RPMI8226 (cell line): ENCODE measurements around the gene GNAL.

Source experiments
- DNase-seq: peaks from one replicate; pipeline ENCODE4 v3.0.0-alpha.2; 2015

Gene GNAL

DNA sequence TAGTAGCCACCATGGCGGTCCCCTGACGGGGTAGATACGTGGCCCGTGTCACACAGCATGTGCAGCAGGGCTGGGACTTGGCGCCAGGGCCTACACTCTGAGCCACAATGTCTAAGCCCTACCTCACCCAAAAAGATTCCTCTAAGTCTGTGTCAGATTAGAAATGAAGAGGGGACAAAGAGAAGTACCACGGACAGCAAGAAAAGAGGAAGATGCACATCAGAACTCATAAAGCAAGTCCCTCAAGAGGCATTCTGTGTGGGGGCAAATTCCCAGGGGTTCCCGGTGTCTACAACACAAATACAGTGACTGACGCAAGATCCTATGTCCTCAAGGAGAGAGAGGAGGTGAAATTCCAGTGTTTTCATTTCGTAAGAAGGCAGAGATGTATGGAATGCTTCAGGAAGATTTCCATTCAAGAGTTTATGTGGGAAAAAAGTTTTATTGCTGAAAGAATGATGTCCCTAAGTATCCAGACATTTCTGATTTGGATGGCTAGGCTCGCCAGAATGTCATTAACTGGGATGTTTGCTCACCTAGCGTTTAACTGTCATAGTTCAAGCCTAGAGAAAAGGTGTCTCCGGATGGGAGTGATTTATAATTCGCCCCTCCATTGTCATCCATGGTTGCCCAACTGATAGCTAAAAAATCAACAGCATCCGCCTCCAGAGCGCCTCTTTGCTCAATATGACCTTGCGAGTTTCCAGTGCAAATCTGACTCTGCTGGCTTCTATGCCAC, 86.5 kb downstream of the GNAL start:
- no peak for DNase-seq

DNA sequence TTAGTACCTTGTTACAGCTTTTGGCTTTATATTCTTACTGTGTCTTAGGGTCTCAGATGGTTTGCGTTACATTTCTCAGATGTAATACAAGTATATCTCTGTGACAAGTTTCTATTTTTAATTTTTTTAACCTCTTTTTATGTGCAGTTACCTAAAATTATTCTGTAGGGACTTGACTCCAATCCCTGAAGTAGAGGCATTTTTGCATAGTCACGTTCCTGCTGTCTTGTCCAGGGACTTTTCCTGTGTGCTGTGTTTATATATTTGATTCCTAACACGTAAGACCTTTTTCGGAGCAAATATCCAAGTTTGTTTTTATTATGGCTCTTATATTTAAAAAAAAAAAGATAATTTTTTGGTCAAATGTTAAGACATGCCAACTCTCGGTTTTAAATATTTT, 91.0 kb downstream of the GNAL start:
- no peak for DNase-seq

DNA sequence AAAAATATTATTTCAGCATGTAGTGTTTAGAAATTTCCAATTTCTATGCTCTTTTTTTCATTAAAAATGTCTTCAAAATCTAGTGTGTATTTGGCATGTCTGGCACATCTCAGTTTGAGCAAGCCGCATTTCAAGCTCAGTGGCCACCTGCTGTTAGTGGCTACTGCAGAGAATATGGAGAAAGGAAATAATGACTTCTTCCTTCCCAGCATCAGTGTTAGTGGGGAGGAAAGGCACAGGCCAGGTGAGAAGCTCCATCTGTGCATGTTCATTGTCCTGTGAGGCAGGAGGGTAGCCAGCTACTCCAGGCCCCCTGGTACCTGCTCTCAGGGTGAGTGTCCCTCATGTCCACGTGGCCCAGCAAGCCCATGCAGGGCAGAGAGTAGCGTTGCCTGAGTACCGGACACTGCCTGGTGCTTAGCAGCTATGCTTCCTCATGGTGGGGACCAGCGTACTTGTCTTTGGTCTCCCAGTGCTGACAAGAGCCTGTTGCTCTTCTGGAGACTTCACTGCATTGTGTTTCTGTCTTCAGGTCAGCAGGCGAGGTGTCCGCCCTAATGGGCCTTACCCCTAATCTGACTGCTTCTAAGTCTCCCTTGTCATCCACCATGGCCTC, 94.8 kb downstream of the GNAL start:
- DNase-seq: no peak

DNA sequence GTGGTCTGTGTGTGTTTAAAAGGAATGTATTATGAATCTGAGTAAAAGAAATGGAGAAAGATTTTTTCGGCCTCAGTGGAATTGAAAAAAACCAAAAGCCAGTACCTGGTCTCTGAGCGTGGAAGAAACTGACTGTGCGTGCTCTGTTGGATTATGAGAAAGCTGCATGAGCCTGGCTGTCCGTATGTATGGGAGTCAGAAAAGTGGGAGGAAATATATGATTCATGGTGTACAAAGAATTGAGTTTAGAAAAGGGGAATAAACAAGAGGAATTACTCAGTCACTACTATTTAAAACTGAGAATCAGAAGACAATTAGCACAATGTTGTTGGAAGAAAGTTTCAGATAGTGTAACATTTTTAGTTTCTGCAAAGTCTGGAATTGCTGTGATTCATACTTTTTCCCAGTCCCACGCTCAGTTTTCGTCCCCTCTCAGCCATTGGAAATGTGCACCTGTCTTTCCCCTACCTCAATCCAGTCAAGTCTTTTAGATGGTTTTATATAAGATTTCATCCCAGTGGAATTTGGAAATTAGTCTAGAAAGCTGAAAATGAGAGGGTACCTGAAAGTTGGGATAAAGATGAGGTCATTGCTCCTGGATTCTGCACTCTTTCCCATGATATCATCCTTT, 95.7 kb downstream of the GNAL start:
- no peak for DNase-seq

DNA sequence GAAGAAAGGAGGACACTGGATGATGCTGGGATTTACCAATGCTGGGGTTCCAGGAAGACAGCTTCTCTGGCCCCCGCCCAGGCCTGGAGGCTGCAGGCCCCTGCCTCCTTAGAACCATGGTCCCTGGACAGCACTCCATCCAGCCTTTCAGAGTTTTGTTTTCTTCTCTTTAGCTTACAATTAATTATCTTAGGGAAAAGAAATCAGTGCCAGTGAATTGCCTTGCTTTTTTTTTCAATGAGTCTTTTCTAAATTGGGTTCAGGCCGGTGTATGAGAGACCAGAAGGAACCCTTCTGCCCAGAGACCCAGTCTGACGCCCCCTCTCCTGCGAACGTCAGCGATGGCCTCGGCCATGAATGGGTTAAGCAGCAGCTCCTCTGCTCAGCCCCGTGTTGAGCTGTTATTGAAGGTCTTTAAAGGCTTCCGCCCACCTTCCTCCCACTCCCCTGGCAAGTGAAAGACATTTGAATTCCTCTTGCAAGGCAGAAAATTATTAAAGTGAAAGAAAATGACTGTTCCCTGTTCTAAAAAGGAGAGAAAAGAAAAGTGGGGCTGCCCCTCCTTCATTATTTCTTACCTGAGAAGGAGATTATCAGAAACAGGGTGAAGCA, 96.5 kb downstream of the GNAL start:
- DNase-seq: no peak

DNA sequence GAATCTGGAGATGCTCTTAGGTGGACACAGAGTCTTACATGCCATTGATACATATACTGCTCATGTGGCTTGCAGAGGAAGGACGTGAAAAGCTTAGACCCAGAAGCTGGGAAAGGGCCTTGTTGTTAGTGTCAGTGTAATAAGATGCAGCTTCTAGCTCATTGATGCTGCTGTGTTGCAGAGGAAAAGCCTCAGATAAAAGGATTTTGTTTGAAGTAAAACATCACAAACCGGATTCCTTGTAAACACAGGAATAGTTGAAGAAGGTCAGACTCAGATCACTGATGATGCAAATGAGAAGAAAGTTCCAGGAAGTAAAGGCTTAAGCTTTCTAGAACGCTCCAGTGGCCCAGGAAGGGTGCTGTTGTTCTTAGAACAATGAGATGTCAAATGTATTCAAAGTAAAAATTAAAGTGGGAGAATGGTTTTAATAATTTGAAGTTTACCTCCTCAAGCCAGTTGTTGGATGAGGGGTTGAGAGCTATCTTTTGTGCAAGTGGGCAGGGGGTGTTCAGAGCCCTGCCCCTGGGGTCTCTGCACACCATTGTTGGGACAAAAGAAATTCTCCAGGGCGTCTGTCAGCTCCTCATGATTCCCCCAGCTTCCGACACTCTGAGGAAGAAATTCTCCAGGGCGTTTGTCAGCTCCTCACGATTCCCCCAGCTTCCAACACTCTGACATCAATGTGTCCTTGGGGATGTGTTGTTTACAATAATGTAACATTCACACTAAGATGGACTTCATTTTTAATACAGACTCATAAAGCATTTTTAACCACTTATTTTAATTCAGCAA, 100.8 kb downstream of the GNAL start:
- no peak for DNase-seq

DNA sequence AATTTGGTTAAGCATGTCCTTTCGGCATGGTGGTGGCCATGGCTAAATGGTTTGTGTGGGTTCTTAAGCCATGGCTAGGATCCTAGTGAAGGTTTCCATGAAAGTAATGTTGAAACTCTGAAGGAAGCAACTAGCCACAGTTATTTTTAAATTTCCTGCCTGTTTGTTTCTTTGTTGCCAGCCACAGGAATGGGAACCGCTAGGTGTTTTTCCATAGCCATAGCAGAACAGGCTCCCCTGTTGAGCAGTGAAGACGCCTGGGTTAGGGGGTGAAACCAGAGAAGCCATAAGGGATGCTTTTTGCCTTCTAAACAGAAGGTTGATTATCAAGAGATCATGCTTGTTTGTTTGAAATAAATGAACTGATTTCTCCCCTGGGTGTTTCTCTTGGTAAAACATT, 102.1 kb downstream of the GNAL start:
- DNase-seq: no peak

DNA sequence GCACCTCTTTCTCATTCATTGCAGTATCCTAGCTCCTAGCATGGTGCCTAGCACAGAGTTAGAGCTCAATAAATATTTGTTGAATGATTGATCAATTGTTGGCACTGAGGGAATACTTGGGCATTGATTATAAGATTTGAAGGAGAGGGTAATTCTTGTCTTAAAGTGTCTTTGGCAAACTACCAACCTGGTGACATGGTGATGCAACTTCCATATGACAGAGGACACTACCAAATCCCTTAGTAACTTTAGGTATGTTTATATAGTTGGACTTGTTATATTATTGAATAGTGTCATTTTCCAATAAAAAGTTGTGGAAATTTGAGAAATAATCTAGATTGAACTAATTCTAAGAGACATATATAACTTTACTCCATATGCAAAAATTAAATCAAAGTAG, 103.6 kb downstream of the GNAL start:
- no peak for DNase-seq

DNA sequence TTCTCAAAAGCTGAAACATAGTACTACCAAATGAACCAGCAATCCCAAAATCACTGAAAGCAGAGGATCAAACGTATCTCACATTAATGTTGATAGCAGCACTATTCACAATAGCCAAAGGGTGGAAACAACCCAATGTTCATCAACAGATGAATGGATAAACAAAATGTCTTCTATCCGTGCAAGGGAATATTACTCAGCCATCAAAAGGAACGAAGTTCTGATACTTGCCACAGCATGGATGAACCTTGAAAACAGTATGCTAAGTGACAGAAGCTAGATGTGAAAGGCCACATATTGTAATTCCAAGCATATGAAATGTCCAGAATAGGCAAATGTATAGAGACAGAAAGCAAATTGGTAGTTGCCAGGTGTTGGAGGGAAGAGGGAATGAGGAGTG, 105.1 kb downstream of the GNAL start:
- no peak for DNase-seq

DNA sequence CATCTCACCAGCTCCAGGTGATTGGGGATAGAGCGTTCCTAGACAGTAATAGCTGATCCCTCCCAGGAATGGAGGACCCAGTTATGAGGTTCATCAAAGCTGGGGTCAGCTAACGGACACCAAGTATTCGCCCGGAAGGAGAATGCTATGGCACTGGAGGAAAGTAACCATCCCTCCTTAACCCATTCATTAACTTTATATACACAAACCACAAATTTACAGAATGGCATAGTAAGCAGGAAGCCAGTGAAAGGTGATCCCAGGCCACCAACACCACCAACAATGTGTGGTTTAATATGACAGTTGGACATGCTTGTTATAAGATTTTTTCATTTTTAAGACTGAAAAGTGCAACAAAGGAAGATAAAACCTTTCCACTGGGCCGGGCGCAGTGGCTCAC, 106.9 kb downstream of the GNAL start:
- no peak for DNase-seq

DNA sequence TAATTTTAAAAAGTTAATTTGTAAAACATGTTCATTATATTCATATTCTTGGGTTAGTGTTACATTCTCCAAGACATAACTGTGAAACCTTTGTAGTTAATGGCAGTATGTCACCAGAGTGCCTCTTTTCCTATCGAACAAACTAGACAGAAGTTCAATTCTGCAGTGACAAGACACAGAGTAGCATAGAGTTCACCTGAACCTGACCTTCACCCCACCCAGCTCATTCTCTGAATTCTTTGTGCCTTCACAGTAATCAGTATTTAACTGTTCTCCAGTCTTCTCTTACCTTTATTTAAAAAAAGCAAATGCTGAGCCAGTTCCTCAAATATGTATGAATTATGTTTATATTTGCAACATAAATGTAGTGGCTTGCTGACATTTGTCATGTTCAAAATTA, 109.2 kb downstream of the GNAL start:
- no peak for DNase-seq

DNA sequence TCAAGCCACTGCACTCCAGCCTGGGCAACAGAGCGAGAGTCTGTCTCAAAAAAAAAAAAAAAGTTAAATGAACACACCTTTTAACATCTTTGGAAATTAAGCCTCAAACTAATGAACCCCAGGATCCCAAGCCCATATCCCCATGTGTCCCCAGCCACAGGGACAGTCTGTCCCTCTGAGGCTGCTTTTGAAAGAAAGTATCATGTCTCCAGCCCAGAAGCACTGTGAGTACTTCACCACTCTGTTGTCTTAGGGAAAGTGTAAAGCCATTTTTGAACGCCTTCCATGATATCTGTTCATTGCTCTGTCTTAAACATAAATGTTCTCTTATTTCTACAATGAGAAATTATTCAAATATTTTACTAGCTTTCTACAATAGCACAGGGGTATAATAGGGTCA, 110.0 kb downstream of the GNAL start:
- DNase-seq: no peak

DNA sequence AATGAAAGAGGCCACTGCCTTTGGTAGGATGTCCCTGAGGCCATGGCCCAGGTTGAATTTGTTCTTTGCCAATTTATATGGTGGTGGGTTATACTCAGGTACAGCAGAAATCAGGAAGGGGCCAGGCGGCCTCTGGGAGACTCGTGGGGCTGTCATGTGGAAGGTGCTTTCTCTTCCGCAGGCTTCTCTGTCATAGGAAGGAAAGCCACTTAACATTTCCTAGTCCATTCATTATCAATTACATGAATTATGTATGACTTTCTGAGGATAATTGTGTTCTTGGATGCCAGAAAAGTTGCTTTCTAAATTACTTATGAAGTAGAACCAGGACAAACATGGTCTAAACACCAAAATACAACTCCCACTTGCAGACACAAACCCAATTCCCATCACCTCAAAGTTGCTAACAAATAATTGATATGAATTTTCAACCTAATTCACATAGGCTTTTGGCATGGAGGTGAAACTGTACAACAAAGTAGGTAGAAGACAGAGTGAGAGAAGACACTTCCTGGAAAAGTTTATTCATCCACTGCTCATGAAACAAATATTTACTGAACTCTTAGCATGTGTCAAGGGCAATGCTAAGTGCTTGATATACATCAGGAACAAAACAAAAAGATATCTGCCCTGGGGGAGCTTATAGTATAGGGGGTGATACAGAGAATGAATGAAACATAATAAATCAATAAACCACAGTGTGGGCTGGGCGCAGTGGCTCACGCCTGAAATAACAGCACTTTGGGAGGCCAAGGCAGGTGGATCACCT, 111.7 kb downstream of the GNAL start:
- DNase-seq: no peak

DNA sequence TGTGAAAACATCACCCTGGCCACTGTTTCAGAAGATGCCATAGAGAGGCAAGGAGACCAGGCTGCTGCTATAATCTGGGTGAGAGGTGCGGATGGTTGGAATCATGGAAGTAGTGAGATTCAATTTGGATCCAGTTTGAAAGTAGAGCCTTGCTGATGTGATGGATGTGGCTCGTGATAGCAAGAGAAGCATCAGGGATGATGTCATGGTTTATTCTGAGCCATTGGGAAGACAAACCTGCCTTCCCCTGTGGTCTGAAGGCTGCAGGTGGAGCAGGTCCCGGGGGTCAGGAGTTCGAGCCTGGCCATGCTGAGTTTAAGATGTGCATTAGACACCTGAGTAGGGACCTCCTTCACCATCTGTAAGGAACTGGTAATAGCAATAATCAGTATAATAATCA, 112.5 kb downstream of the GNAL start:
- DNase-seq: no peak

DNA sequence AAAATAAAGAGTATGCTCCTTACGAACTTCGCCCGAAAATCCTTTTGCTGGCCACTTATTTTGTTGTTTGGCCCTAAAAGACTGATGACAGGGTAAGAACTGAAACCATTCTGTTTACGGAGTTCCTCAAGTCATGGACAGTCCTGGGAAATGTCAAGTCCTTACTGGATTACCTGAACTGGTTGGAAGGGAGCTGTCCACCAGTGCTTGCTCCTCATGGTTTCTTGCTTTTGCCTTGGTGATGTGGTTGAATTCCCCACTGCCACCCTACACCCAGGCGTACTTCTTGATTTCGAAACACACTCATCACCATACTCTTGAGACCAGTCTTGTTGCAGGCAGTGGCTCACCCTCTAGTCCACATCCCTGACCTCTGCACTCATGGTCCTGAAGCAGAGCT, 113.1 kb downstream of the GNAL start:
- no peak for DNase-seq

DNA sequence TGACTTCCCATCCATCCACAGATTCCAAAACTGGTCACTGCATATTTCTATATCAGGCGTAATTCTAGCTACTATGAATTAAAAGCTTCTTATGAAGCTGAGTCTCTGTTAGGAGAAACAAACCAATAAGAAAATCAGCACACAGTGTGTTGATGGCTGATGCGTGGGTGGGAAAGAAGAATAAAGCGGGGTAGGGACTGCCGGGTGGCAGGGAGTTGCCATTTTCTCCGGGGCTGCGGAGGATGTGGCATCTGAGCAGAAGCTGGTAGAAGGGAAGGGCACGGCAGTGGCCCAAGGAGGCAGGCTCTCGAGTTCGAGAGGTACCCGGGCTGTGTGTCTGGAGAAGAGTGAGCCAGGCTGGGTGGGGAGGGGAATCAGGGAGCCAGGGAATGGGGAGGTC, 113.5 kb downstream of the GNAL start:
- DNase-seq: no peak

DNA sequence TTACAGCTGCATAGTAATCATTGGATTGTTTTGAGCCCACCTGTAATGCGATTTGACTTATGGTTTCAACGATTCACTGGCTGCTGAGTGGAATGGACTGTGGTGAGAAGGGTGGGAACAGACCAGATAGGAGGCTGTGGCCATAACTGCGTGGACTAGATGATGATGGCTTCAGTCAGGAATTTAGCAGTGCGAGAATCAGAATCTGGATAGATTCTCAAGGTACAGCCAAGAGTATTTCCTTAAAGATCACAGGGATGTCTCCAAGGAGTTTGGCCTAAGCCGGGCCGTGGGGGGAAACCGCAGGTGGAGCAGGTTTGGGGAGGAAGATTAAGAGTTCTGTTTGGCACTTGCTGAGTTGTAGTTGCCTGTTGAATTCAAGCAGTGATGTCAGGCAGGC, 118.2 kb downstream of the GNAL start:
- no peak for DNase-seq

DNA sequence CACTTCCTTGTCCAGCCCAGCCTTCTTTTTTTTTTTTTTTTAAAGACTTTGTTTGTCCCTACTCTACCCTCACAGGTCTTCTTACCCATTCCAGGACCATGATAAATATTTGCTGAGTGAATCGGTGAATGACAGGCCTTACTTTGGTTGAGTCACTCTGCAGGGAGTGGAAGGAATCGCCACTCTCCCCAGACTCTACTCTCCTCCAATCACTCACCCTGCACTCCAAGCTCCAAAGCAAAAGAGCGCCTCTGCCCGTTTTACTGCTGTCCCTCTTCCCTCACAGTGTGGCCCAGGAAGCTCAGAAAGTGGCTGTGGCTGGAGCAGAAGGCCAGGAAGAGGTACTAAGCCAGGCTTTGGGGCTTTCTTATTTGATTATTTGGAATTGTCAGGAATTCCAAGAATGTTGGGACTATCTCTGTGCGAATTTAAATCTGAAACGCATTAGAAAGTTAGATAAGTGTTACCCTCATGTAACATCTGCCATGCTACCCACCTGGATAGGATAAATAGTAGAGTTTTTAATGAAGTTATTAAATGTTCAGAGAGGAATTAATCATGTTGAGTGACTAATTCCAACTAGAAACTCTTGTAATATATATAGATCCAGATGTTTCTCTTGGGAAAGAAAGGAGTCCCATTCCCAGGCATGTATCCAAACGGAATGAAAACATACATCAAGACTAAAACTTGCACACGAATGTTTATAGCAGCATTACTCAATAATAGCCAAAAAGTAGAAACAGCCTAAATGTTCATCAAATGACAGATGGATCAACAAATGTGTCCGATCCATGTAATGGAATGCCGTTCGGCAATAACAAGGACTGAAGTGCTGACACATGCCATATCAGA, 119.2 kb downstream of the GNAL start:
- no peak for DNase-seq

DNA sequence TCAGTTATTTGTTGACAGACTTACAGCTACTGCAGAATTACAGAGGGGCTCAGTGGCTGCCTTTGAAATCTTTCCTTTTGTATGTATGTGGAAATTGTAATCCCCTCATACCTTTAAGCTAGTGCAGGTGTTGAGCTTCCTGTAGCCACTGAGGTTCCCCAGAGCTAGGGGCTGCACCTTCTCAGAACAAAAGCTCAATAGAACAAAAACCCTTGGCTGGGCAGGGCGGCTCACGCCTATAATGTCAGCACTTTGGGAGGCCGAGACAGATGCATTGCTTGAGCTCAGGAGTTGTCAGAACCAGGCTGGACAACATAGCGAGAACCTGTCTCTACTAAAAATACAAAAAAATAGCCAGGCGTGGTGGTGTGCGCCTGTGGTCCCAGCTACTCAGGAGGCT, 120.8 kb downstream of the GNAL start:
- no peak for DNase-seq

DNA sequence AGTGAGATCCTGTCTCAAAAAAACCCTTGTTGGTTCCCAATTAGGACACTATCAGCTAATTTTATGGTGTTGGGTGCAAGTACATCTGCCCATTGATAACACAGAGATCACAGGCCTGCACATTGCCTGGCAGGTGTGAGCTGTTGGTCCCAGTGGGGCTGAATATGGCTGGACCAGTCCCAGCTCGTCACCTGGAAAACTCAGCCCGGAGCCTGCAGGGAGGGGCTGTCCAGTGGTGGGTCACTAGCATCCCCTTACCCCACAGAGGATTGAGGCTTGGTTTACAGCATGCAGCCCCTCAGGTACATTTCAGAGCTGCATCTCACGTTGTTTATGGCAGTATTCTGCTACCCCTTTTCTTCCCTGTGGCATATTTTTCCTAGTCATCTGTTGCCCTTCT, 121.3 kb downstream of the GNAL start:
- no peak for DNase-seq

DNA sequence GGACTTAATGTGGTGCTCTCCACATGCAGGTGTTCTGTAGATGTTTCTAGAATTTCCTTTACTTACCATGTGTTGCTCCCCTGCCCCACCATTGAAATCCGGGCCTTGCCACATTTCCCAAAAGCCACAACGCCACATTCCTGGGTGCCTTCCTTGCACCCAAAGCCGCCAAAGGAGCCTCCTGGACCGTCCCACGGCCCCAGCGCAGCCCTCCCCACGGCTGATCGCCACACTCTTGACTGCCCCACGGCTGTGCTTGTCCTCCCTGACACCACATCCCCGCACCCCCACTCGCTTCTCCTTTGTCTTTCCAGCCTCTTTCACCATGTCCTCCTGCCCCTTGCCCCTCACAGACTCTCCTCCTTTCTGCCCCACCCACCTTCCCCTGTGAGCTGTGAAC, 121.9 kb downstream of the GNAL start:
- no peak for DNase-seq

DNA sequence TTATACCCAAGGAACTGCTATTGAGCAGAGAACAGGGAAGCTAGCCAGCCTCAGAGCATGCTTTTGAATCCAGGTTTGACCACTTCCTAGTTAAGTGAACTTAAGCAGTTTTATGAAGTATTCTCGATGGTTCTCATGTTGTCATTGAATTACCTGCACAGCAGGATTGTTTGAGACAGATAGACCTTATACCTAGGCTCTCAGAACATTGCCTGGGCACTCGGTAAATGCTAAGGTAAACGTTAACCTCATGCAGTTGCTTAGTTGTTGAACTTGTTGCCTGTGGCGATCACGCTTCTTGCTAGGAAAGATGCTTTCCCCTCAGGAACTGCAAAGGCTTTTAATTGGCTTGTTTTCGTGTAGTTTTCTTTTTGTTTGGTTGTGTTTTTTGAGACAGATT, 128.2 kb downstream of the GNAL start:
- DNase-seq: no peak
